ENCODE measurements around the gene FES. TPM values are rescaled to one million over a fixed set of nuclear protein-coding genes. Genes with fewer than 3 reads are reported as not detected.

Gene FES
- total RNA-seq, 4 donors from 2014 or later = 3.6 to 17.9 (median 11.0) TPM

DNA sequence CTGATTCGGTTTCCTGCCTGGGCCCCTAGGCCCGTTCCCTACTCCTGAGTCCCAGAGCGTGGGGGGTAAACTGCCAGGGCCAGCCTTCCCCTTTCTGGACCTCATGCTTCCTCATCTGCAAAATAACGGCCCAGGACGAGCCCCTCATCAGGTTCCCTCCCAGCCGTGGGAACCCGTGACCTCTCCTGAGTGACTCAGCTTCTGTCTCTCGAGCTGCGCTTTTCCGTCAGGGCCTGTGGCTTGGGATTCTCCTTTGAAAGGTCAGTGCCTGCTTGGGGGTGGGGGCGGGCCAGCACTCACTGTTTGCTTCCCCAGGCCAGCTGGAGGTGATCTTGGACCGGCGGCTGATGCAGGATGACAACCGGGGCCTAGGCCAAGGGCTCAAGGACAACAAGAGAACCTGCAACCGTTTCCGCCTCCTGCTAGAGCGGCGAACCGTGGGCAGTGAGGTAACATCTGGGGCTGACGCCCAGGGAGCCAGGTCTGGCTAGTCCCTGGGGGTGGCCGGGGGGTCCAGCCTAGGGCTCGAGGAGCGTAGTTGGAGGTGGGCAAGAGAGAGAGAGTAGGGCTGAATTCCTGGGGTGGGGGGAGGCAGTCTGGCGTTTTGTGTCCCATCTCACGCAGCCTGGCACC, 31.6 kb downstream of the FES start:
- intact Hi-C loops (cut with DNase I; ENCODE audit: low total_unique reads) = no loop called here
- H3K4me3 ChIP-seq (ENCODE audit: low read depth, poor library complexity, severe bottlenecking) = no peak overlapping the region
- DNase-seq (ENCODE audit: low spot score in 2 of 2) = peak; percentile 51 to 91
- 81 to 87% methylated on average over 24 to 25 of the region's 25 CpGs for WGBS, 2 donors
- TF ChIP-seq CTCF (IDR thresholded peaks at IDR 0.05) = no peak
- no peak for TF ChIP-seq POLR2A (IDR thresholded peaks at IDR 0.05)

GRCh38 chr15:90916461-90916860, 32.2 kb downstream of the FES start:
- no peak for DNase-seq (ENCODE audit: low spot score in 2 of 2)
- intact Hi-C loops (cut with DNase I; ENCODE audit: low total_unique reads) = no loop called here
- 90 to 91% methylated on average over 11 of the region's 11 CpGs for WGBS, 2 donors
- no peak overlapping the region for H3K4me3 ChIP-seq (ENCODE audit: low read depth, poor library complexity, severe bottlenecking)
- TF ChIP-seq POLR2A (IDR thresholded peaks at IDR 0.05) = no peak
- no peak for TF ChIP-seq CTCF (IDR thresholded peaks at IDR 0.05)

GRCh38 chr15:90917569-90917968, 33.3 kb downstream of the FES start:
- H3K4me3 ChIP-seq (ENCODE audit: low read depth, poor library complexity, severe bottlenecking) = no peak overlapping the region
- no peak for TF ChIP-seq CTCF (IDR thresholded peaks at IDR 0.05)
- no peak for TF ChIP-seq POLR2A (IDR thresholded peaks at IDR 0.05)
- 88% methylated on average over 11 to 12 of the region's 12 CpGs for WGBS, 2 donors
- intact Hi-C loops (cut with DNase I; ENCODE audit: low total_unique reads) = no loop called here
- DNase-seq (ENCODE audit: low spot score in 2 of 2) = no peak

- WGBS, 2 donors = 91 to 95% methylated on average over 23 of the region's 23 CpGs
- TF ChIP-seq POLR2A (IDR thresholded peaks at IDR 0.05) = no peak
- TF ChIP-seq CTCF (IDR thresholded peaks at IDR 0.05) = no peak
- H3K4me3 ChIP-seq (ENCODE audit: low read depth, poor library complexity, severe bottlenecking) = no peak overlapping the region
- DNase-seq (ENCODE audit: low spot score in 2 of 2) = no peak
- intact Hi-C loops (cut with DNase I; ENCODE audit: low total_unique reads) = no loop called here
Observed at GRCh38 chr15:90918034-90918788, 33.9 kb downstream of the FES start.

DNA sequence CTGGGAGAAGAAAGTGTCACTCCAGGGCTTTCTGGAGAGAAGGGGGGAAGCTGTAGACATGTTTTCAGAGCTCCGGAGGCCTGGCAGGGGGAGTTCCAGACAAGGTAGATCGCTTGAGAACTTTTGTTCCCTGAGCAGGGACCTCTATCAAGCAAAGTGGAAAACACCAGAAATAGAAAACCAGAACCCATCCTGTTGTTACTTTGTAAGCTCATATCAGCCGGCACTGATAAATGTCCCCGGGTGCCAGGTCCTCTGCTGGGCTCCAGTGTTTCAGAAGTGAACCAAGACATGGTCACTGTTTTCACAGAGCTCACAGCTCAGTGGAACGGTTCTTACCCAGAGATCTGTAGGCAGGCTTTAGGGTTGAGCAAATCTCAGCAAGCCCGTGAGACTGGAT, 34.5 kb downstream of the FES start:
- no peak for DNase-seq (ENCODE audit: low spot score in 2 of 2)
- intact Hi-C loops (cut with DNase I; ENCODE audit: low total_unique reads) = no loop called here
- H3K4me3 ChIP-seq (ENCODE audit: low read depth, poor library complexity, severe bottlenecking) = no peak overlapping the region
- 93 to 95% methylated on average over 6 of the region's 6 CpGs for WGBS, 2 donors
- TF ChIP-seq CTCF (IDR thresholded peaks at IDR 0.05) (no peak), POLR2A (IDR thresholded peaks at IDR 0.05) (no peak)
